ENCODE data around the gene GPRC5C.
"Not testable (repeated sequence)": the region's sequence is repeated elsewhere in the genome, so short reads cannot be mapped to it uniquely, and the experiment has no call there.

The GPRC5C gene

GRCh38 chr17:74465378-74466110, 33.7 kb downstream of the GPRC5C start:
- peak in 1 of 10 donors; percentile 4 for DNase-seq
- intact Hi-C loops (cut with DNase I): no loop called here

- DNase-seq: peak in 2 of 10 donors; percentile 56 to 74
- intact Hi-C loops (cut with DNase I): no loop called here
Observed at GRCh38 chr17:74466111-74466827, 34.4 kb downstream of the GPRC5C start, which contains the start of gene CD300A. CD300A (plus strand) TSS chr17:74466634; CDS start chr17:74466704, 70 bp downstream.

GRCh38 chr17:74466828-74467184, 34.9 kb downstream of the GPRC5C start:
- intact Hi-C loops (cut with DNase I): no loop called here
- DNase-seq: peak in 2 of 10 donors; percentile 21 to 31

DNA sequence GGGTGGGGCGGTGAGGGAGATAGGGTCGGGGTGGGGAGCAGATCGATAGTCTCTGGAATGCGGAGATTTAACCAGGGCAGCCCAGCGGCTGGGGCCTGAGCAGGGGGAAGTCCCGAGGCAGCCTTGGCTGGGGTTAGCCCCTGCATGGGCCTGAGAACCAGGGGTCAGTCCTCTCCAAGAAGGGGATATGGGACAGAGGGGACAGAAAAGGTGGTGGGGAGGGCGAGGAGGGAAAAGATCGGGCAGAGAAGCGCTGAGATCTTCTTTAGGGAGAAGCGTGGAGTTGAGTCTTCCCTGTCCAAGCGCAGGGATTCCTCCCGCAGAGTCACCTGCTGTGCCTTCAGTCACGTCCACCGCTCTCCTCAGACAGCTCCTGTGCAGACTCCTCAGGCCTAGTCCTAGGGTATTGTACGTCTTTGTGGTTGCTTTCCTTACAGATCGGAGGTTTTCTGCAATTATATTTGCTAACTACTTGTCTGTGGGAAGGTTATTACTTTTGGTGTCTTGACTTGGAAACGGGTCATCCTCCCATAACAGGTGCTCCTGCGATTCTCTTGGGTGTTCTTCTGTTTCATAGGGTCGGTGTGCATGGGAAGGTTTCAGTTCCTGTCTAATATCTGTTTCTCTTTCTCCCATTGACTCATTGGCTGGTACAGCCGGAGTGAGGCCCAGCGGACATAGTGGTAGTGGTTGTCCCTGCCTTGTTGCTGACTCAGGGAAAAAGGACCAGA, 35.5 kb downstream of the GPRC5C start:
- DNase-seq: peak in 2 of 10 donors; percentile 35 to 39
- intact Hi-C loops (cut with DNase I): no loop called here

GRCh38 chr17:74471341-74471740, 39.5 kb downstream of the GPRC5C start:
- no peak for DNase-seq
- intact Hi-C loops (cut with DNase I): no loop called here

DNA sequence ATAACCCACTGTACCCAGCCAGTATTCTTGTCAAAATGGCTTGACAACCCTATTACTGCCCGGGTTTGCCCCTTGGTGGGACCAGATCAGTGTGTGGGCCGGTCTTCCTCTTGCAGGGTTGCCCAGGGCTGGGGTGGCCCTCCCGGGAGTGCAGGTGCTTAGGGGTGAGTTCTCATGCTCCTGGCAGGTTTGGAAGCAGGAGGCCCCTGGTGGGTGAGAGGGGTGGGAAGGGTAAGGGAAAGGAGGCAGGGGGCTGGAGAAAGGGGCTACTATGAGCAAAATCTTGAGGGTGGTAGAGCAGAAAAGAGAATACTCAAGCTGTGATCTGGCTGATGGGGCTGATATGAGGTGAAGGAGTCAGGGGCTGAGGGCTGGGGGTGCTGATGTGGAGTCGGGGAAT, 41.0 kb downstream of the GPRC5C start:
- intact Hi-C loops (cut with DNase I): no loop called here

DNA sequence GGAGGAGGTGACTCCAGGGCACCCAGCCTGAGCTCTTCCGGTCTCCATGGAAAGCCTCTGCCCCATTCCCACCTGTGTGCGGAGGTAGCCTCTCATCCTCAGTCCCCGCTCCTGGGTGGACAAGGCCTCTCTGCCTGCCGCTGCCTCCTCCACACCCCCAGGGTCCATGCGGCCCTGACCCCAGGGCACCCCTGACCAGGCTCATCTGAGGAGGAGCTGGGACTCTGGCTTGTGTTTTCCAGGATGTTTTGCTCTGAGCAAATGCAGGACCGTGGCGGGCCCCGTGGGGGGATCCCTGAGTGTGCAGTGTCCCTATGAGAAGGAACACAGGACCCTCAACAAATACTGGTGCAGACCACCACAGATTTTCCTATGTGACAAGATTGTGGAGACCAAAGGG, 41.4 kb downstream of the GPRC5C start:
- intact Hi-C loops (cut with DNase I): no loop called here
- DNase-seq: peak in 2 of 10 donors; percentile 30 to 67

More for the DNA sequence above, 41.0 kb downstream of the GPRC5C start:
- DNase-seq: peak in 2 of 10 donors; percentile 7 to 17

DNA sequence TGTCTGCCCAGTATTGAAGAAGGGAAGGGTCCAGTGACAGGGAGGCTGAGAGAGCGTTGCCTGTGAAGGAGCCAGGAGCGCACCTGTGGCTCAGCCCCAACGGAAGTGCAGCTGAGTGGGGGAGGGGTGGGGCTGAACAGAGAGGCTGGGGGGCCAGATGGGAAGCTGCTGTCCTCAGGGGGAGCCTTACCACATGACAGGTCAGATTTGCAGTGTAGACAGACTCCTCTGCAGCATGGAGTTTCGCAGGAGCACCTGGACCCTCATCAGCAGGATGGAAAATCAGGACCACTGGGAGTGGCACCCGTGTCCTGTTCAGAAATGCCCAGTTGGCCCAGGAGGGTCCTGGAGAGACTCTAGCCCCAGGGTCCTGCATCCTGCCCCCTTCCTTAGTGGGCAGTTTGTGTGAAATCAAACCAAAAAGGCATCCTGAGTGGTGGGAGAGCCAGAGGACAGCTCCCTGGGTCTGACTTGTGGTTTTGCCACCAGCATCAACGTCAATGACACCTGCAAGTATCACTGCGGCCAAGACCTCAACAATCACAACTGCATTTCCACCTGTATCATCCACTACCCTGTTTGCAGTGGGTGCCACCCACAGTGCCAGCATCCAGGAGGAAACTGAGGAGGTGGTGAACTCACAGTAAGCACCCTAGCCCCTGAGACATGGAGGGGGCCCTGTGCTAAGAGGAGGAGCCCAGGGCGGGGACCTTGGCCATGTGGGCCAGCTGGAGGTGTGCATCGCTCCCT, 42.3 kb downstream of the GPRC5C start:
- peak in 2 of 10 donors; percentile 35 to 41 for DNase-seq
- intact Hi-C loops (cut with DNase I): no loop called here

DNA sequence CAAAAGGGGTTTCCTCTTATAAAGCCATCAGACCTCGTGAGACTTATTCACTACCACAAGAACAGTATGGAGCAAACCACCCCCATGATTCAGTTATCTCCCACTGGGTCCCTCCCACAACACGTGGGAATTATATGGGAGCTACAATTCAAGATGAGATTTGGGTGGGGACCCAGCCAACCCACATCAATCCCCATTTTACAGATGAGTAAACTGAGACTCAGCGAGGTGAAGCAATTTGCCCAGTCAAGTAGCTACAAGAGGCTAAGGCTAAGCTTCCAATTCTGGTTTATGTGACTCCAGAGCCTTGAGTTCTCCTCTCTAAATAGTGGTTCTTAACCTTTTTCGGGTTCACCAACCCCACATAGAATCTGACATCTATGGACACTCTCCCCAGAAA, 43.3 kb downstream of the GPRC5C start:
- intact Hi-C loops (cut with DNase I): no loop called here
- no peak for DNase-seq

DNA sequence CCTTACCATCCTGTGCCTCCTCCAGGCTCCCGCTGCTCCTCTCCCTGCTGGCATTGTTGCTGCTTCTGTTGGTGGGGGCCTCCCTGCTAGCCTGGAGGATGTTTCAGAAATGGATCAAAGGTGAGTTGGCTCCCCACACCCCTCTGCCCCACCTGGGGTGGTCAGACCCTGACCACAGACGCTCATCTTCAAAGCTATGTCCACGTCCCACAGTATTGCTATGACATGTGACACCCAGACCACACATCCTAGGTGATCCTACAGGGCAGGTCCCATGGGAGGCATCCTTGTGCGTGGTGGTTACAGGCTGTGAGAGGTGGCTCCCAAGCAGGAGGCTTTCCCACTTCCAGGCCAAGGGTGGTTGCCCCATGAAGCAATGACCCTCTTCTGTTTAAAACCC, 45.5 kb downstream of the GPRC5C start:
- intact Hi-C loops (cut with DNase I): no loop called here

DNA sequence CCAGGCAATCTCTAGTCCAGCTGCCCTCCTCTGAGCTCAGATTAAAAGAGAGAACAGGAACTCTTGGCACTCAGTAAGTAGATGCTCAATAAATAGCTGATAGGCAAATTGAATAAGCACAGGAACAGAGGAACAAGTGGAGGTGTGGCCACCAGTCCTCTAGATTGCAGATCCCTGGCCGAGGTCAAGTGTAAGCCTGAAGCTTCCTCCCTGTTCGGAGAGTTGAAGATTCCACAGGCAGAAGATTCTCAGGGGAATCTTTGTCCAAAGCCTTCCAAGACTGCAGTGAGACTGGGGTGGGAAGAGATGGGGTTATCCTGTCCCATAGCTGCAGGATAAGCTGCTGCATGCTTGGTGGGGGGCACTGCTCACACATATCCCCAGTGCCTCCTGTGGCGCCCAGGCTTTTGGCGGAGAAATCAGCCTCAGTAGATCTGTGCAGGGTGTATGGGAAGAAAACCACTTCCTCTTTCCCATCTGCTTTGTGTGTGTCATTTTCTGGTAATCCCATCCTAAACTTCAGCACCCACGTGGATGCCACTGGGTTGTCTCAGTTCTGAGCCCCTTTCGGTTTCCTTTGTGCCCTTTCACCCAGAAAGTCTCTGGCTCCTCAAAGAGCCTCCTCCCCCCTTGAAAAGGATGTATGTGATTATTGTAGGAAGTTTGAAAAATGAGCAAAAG, 46.7 kb downstream of the GPRC5C start:
- intact Hi-C loops (cut with DNase I): no loop called here
- peak in 2 of 10 donors; percentile 71 to 74 for DNase-seq

More for the DNA sequence above, 45.5 kb downstream of the GPRC5C start:
- DNase-seq: peak in 2 of 10 donors; percentile 40 to 49

- intact Hi-C loops (cut with DNase I): no loop called here
- peak in 2 of 10 donors; percentile 43 to 64 for DNase-seq
Observed at GRCh38 chr17:74480290-74480689, 48.4 kb downstream of the GPRC5C start.

DNA sequence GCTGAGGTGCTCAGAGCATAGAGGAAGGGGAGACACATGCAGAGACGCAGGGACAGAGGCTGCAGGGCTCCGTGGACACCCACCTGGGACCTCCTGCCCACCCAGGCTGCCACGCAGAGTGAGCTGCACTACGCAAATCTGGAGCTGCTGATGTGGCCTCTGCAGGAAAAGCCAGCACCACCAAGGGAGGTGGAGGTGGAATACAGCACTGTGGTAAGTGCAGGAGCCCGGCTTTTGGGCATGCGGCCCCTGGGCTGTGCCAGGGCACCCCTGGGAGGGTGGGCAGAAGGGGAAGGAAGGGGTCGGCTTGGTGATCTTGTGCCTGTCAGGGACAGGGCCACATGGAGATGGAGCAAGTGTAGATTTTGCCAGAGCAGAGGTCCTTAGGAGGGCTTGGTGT, 49.7 kb downstream of the GPRC5C start:
- intact Hi-C loops (cut with DNase I): no loop called here

DNA sequence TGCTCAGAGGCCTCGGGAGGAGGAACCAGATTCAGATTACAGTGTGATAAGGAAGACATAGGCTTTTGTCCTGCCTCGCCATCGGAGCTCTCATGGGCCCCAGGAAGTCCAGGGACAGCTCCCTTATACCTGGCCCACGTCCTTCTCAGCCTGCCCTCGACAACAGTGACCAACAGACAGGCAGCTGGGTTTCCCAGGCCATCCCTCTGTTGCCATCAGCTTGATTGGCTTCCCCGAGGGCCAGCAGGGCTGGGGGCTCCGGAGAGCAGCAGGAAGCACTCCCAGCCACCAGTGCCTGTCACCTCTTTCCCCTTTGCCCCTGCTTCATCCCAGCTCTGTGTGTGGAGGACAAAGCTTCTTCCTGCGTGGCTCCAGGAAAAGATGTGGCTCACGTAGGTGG, 52.2 kb downstream of the GPRC5C start:
- intact Hi-C loops (cut with DNase I): no loop called here
- peak in 1 of 10 donors; percentile 62 for DNase-seq

More for the DNA sequence above, 49.7 kb downstream of the GPRC5C start:
- peak in 1 of 10 donors; percentile 75 for DNase-seq

DNA sequence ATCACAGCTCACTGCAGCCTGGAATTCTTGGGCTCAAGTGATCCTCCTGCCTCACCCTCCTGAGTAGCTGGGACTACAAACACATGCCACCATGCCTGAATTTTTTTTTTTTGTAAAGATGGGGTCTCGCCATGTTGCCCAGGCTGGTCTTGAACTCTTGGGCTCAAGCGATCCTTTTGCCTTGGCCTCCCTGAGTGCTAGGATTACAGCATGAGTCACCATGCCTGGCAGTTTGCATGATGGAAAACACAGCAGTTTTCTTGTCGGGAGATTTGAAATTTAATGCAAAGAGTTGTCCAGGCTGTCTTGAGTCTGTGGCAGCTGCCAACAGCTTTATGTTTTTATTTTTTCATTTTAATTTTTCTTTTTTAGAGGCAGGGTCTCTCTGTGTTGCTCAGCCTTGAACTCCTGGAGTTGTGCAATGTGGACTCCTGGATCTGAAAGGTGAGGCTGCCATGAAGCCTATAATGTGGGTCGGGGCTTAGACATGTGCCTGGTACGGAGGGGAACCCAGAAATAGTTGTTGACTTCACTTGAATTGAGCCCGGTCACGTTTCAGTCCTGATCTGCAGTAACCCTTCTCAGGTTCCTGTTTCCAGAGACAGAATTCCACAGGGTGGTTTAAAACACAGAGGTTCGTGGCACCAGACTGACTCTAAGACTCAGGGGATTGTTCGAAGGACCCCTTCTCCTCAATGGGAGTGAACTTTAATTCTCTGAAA, 53.3 kb downstream of the GPRC5C start:
- intact Hi-C loops (cut with DNase I): no loop called here
- peak in 1 of 10 donors; percentile 35 for DNase-seq

DNA sequence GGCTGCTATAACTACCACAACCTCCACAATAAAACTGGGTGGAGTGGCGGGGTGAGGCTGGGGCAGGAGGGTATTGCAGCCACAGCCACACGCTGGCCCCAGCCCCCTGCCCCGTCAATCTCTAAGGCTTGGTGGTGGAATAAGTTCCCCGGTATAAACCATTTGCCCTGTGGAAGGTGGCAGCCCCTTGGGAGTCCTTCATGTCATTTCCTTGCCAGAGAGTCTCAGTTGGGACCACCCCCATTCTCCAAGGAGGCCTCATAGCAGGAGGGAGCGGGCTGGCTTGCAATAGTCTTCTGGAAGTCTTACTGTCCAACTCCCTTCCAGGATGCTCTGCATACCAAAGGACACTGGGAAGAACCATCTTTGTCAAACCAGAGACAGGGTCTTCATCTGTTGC, 54.0 kb downstream of the GPRC5C start:
- peak in 1 of 10 donors; percentile 11 for DNase-seq
- intact Hi-C loops (cut with DNase I): no loop called here

- intact Hi-C loops (cut with DNase I): not testable (repeated sequence)
- peak in 1 of 10 donors; percentile 56 for DNase-seq
Observed at GRCh38 chr17:74488276-74488675, 56.4 kb downstream of the GPRC5C start.

GRCh38 chr17:74490716-74491115, 58.8 kb downstream of the GPRC5C start:
- DNase-seq: peak in 1 of 10 donors; percentile 60

DNA sequence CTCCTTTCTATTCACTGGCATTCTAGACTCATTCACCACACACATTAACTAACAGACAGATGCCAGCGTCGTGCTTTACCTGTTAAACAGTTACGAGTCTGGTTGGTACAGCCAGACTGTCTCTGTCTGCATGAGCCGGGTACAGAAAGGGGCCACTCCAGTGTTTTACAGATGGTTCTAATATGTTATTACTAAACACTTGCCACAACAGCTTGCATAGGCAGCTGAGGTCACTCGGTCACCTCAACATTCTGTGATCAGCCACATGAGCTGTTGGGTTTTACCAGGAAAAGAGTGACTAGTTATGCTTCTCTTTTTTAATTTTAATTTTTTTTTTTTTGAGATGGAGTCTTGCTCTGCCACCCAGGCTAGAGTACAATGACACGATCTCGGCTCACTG, 59.7 kb downstream of the GPRC5C start:
- peak in 1 of 10 donors; percentile 24 for DNase-seq
- intact Hi-C loops (cut with DNase I): loop anchor here (10.0 kb wide), 1 partner anchor 187 kb away; no protein-coding TSS in a partner anchor

More at GRCh38 chr17:74490716-74491115, 58.8 kb downstream of the GPRC5C start:
- intact Hi-C loops (cut with DNase I): loop anchor here (10.0 kb wide), 1 partner anchor 186 kb away; no protein-coding TSS in a partner anchor

Measured in posterior cingulate gyrus (tissue), 11 donors.